GM23338 (cell line): ENCODE data around the gene ZNF19. TPM values are rescaled to one million over a fixed set of nuclear protein-coding genes. Genes with fewer than 3 reads are reported as not detected.

Experiments
- ATAC-seq: fragments of 200-7000 bp; cut with Tn5 transposase; 3 replicates; pipeline ENCODE4 v1.9.1; 2020
- DNase-seq: peaks from one replicate; pipeline ENCODE4 v3.0.0-alpha.2; 2015; ENCODE audit warnings: low spot score
- H2AFZ ChIP-seq: fragments of 200-600 bp; sonication (generic); 2 replicates; pipeline ENCODE4 v1.8.0; 2016; ENCODE audit warnings: antibody characterized with exemption, mild to moderate bottlenecking, moderate library complexity
- H3F3A ChIP-seq: fragments of 200-600 bp; sonication (generic); replicated peaks from 2 replicates; pipeline ENCODE4 v1.8.0; 2017; ENCODE audit warnings: antibody characterized with exemption, mixed run types, low read depth
- H3K27ac ChIP-seq: fragments of 200-600 bp; sonication (generic); 2 replicates; pipeline ENCODE4 v1.6.1; 2016; ENCODE audit warnings: low read depth
- H3K27me3 ChIP-seq: fragments of 200-600 bp; sonication (generic); 2 replicates; pipeline ENCODE4 v1.8.0; 2016; ENCODE audit warnings: mild to moderate bottlenecking, mixed run types, moderate library complexity; ENCODE audit not compliant: insufficient read depth
- H3K36me3 ChIP-seq: fragments of 200-600 bp; sonication (generic); 2 replicates; pipeline ENCODE4 v1.8.0; 2016; ENCODE audit warnings: mild to moderate bottlenecking; ENCODE audit not compliant: insufficient read depth
- H3K4me1 ChIP-seq: fragments of 200-600 bp; sonication (generic); 2 replicates; pipeline ENCODE4 v1.8.0; 2016; ENCODE audit warnings: mild to moderate bottlenecking, moderate library complexity; ENCODE audit not compliant: insufficient read depth
- H3K4me2 ChIP-seq: fragments of 200-600 bp; sonication (generic); 2 replicates; pipeline ENCODE4 v1.7.1; 2017; ENCODE audit warnings: mixed run types
- H3K4me3 ChIP-seq: fragments of 200-600 bp; sonication (generic); 2 replicates; pipeline ENCODE4 v1.6.1; 2016; ENCODE audit warnings: mixed run types
- H3K79me2 ChIP-seq: fragments of 200-600 bp; sonication (generic); replicated peaks from 2 replicates; pipeline ENCODE4 v1.8.0; 2017; ENCODE audit warnings: mild to moderate bottlenecking; ENCODE audit not compliant: insufficient read depth
- H3K9me2 ChIP-seq: fragments of 200-600 bp; sonication (generic); 2 replicates; pipeline ENCODE4 v1.8.0; 2017; ENCODE audit not compliant: insufficient read depth
- H4K20me1 ChIP-seq: fragments of 200-600 bp; sonication (generic); replicated peaks from 2 replicates; pipeline ENCODE4 v1.8.0; 2017; ENCODE audit warnings: mild to moderate bottlenecking; ENCODE audit not compliant: insufficient read depth
- H3K27ac Mint-ChIP-seq: 2 replicates; pipeline ENCODE4 v1.8.0; 2020; ENCODE audit warnings: inconsistent platforms, mild to moderate bottlenecking, moderate library complexity, mixed read lengths
- H3K27me3 Mint-ChIP-seq: 3 replicates; pipeline ENCODE4 v1.8.0; 2022; ENCODE audit warnings: low read depth, mild to moderate bottlenecking, moderate library complexity, mixed read lengths, inconsistent platforms; ENCODE audit not compliant: insufficient read depth, poor library complexity
- H3K36me3 Mint-ChIP-seq: 3 replicates; pipeline ENCODE4 v1.8.0; 2021; ENCODE audit warnings: low read depth, mild to moderate bottlenecking, inconsistent platforms, moderate library complexity, mixed read lengths
- H3K4me1 Mint-ChIP-seq: 3 replicates; pipeline ENCODE4 v1.8.0; 2020; ENCODE audit warnings: mild to moderate bottlenecking, inconsistent platforms, mixed read lengths
- H3K4me3 Mint-ChIP-seq: 3 replicates; pipeline ENCODE4 v1.8.0; 2021; ENCODE audit warnings: moderate library complexity, mild to moderate bottlenecking, inconsistent platforms, mixed read lengths
- H3K9me3 Mint-ChIP-seq: 3 replicates; pipeline ENCODE4 v1.8.0; 2020; ENCODE audit warnings: moderate library complexity, mild to moderate bottlenecking, inconsistent platforms, mixed read lengths
- CREB1 ChIP-seq: fragments of 250-450 bp; sonication (Bioruptor Pico); IDR thresholded peaks from 2 replicates; pipeline ENCODE4 v1.5.0; 2020; ENCODE audit warnings: low read depth, mild to moderate bottlenecking, moderate library complexity
- CTCF ChIP-seq, 2 experiments: fragments of 200-600 bp in 1 of 2; sonication (generic) in 1 of 2; conservative IDR thresholded peaks; 2 replicates each; pipeline versions ENCODE4 v1.5.1 to v1.6.1; 2016 to 2017; ENCODE audit warnings: antibody characterized with exemption in 2 of 2, low read depth in 2 of 2, mild to moderate bottlenecking in 2 of 2, moderate library complexity in 1 of 2
- ETS1 ChIP-seq: IDR thresholded peaks from 2 replicates; pipeline ENCODE4 v1.6.1; 2016; ENCODE audit warnings: antibody characterized with exemption
- EZH2 ChIP-seq: fragments of 200-600 bp; sonication (generic); IDR thresholded peaks from one replicate; pipeline ENCODE4 v1.8.0; 2017; ENCODE audit warnings: antibody characterized with exemption, mild to moderate bottlenecking, low read depth; ENCODE audit not compliant: unreplicated experiment
- EZH2phosphoT487 ChIP-seq: fragments of 200-600 bp; sonication (generic); IDR thresholded peaks from one replicate; pipeline ENCODE4 v1.8.1; 2018; ENCODE audit warnings: antibody characterized with exemption; ENCODE audit not compliant: unreplicated experiment
- JUNB ChIP-seq: IDR thresholded peaks from one replicate; pipeline ENCODE4 v1.6.1; 2016; ENCODE audit warnings: antibody characterized with exemption; ENCODE audit not compliant: unreplicated experiment
- NANOG ChIP-seq: IDR thresholded peaks from 2 replicates; pipeline ENCODE4 v1.6.1; 2016; ENCODE audit warnings: antibody characterized with exemption, borderline replicate concordance
- POLR2AphosphoS5 ChIP-seq: IDR thresholded peaks from 2 replicates; pipeline ENCODE4 v1.6.1; 2016; ENCODE audit warnings: antibody characterized with exemption, low read depth
- STAT1 ChIP-seq: IDR thresholded peaks from one replicate; pipeline ENCODE4 v1.6.1; 2016; ENCODE audit warnings: antibody characterized with exemption; ENCODE audit not compliant: unreplicated experiment
- ZNF114 ChIP-seq: fragments of 250-450 bp; sonication (Bioruptor Pico); IDR thresholded peaks from 2 replicates; pipeline ENCODE4 v1.5.0; 2020; ENCODE audit warnings: mild to moderate bottlenecking, moderate library complexity
- ZNF331 ChIP-seq: fragments of 250-450 bp; sonication (Bioruptor Pico); IDR thresholded peaks from 2 replicates; pipeline ENCODE4 v1.5.0; 2020; ENCODE audit warnings: low read depth, mild to moderate bottlenecking, moderate library complexity
- ZNF462 ChIP-seq: fragments of 250-450 bp; sonication (Bioruptor Pico); IDR thresholded peaks from 2 replicates; pipeline ENCODE4 v1.5.0; 2020; ENCODE audit warnings: mild to moderate bottlenecking, moderate library complexity
- polyA plus RNA-seq: library from polyadenylated mRNA; unstranded; fragments of >200 nt; fragmentation: Nextera tagmentation; extraction: Ambion mirVana; gene quantifications from 2 replicates; pipeline ENCODE4 v1.2.1, GENCODE V29; 2016
- total RNA-seq: library from RNA; depleted of rRNA; stranded (reverse); fragments of >200 nt; shearing (Covaris generic); gene quantifications from 2 replicates; pipeline ENCODE4 v1.2.3, GENCODE V29; 2014

Gene ZNF19
- total and polyA plus RNA-seq, 2 experiments from 2014 or later, result 1.0 to 4.8 TPM

DNA sequence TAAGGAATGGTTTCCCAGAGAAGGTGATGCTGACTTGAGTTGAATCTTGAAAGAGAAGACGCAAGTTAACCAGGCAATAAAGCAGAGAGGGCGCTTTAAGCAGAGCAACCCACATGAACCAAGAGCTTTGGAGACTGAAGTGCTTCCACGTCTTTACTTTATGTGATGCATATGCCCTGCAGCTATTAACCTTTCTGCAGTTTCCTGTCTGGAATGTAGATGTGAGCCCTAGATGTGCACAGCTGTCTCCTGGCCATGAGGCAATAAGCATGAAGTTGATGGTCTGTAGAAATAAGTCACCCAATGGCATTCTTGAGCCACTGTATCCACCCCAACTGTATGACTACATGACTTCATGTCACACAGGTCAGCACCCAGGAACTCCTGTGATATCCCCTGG lies 31.4 kb upstream of the ZNF19 start:
- peaks cover 15% of the 10 kb centered on the region for H3K4me1 ChIP-seq
- H3F3A ChIP-seq, result no peaks in the 10 kb centered on the region
- Mint-ChIP-seq H3K9me3 (no peaks in the 10 kb centered on the region), H3K36me3 (no peaks in the 10 kb centered on the region), H3K27me3 (peaks cover 5% of the 10 kb centered on the region), H3K4me1 (peaks cover 18% of the 10 kb centered on the region), H3K4me3 (no peak overlapping the region), H3K27ac (no peak overlapping the region)
- H3K9me2 ChIP-seq, result no peaks in the 10 kb centered on the region
- DNase-seq, result no peak
- ATAC-seq, result no peak
- no peaks in the 10 kb centered on the region for H3K27me3 ChIP-seq
- H3K79me2 ChIP-seq, result no peaks in the 10 kb centered on the region
- no peaks in the 10 kb centered on the region for H4K20me1 ChIP-seq
- H2AFZ ChIP-seq, result no peak overlapping the region
- H3K4me3 ChIP-seq, result no peak overlapping the region
- no peaks in the 10 kb centered on the region for H3K36me3 ChIP-seq
- no peak for TF ChIP-seq ETS1
- no peak for TF ChIP-seq STAT1
- no peak for TF ChIP-seq JUNB
- no peak for TF ChIP-seq POLR2AphosphoS5
- no peak for TF ChIP-seq ZNF114 (CRISPR knock-in tag)
- no peak for TF ChIP-seq ZNF331 (CRISPR knock-in tag)
- TF ChIP-seq NANOG, result no peak
- no peak overlapping the region for H3K4me2 ChIP-seq
- H3K27ac ChIP-seq, result no peak overlapping the region

- H3K27me3 Mint-ChIP-seq, result peaks cover 4% of the 10 kb centered on the region
- Histone ChIP-seq H3K27ac (no peak overlapping the region), H3K4me2 (0 out of 2 replicates have a peak overlapping the region, but pooled peaks have one; percentile 31), H3K4me3 (no peak overlapping the region), H4K20me1 (no peaks in the 10 kb centered on the region), H3K36me3 (no peaks in the 10 kb centered on the region), H3K4me1 (0 out of 2 replicates have a peak, but pooled peaks cover 3% of the 10 kb centered on the region), H3F3A (no peaks in the 10 kb centered on the region), H3K9me2 (no peaks in the 10 kb centered on the region; the same call in 1 of the 2 replicates), H3K27me3 (no peaks in the 10 kb centered on the region), H3K79me2 (no peaks in the 10 kb centered on the region), H2AFZ (no peak overlapping the region)
- H3K36me3 Mint-ChIP-seq, result no peaks in the 10 kb centered on the region
- TF ChIP-seq CREB1 (CRISPR knock-in tag) (no peak), ZNF462 (CRISPR knock-in tag) (no peak), JUNB (no peak), NANOG (no peak), ETS1 (no peak), POLR2AphosphoS5 (no peak), EZH2 (no peak), CTCF (conservative IDR thresholded peaks at IDR 0.05; ENCODE audit: low read depth in 2 of 2) (no peak), EZH2phosphoT487 (no peak), ZNF331 (CRISPR knock-in tag) (no peak)
- H3K4me3 Mint-ChIP-seq, result no peak overlapping the region
- ATAC-seq (peak; percentile 69), DNase-seq (peak; percentile 65)
- H3K27ac Mint-ChIP-seq, result no peak overlapping the region
- H3K4me1 Mint-ChIP-seq, result peaks cover 11% of the 10 kb centered on the region
- peaks cover 7% of the 10 kb centered on the region for H3K9me3 Mint-ChIP-seq
Observed at GRCh38 chr16:71515026-71515425, 25.9 kb upstream of the ZNF19 start.
